Thyroid gland (tissue), 4 donors: Measurements from ENCODE around the gene COA5. TPM values are rescaled to one million over a fixed set of nuclear protein-coding genes. Genes with fewer than 3 reads are reported as not detected.

Experiments used
- DNase-seq, 2 donors: peaks; one replicate each; pipeline ENCODE4 v3.0.0-alpha.2; 2019
- H3K27ac ChIP-seq, 3 donors: fragments of 200-600 bp; sonication (generic); 1 replicate in 2 of 3; 2 replicates in 1 of 3; pipeline ENCODE4 v1.5.1; 2016 to 2019; ENCODE audit warnings: mild to moderate bottlenecking in 1 of 3, moderate library complexity in 1 of 3
- H3K27me3 ChIP-seq: fragments of 200-600 bp; sonication (generic); one replicate; pipeline ENCODE4 v1.5.1; 2019
- H3K36me3 ChIP-seq, 2 donors: fragments of 200-600 bp; sonication (generic); one replicate each; pipeline ENCODE4 v1.5.1; 2016 to 2019
- H3K4me1 ChIP-seq, 2 donors: fragments of 200-600 bp; sonication (generic); one replicate each; pipeline ENCODE4 v1.5.1; 2017 to 2019
- H3K4me3 ChIP-seq, 3 donors: fragments of 200-600 bp; sonication (generic); replicated peaks in 1 of 3; 1 replicate in 2 of 3; 2 replicates in 1 of 3; pipeline ENCODE4 v1.5.1; 2016; ENCODE audit warnings: mild to moderate bottlenecking in 1 of 3
- H3K9me3 ChIP-seq: fragments of 200-600 bp; sonication (generic); one replicate; pipeline ENCODE4 v1.5.1; 2017
- CTCF ChIP-seq, 6 experiments: fragments of 200-600 bp in 3 of 6; fragments of 450-650 bp in 3 of 6; sonication (generic) in 3 of 6; IDR thresholded peaks; one replicate each; pipeline ENCODE4 v1.5.1; 2016 to 2019; ENCODE audit warnings: antibody characterized with exemption in 6 of 6, mild to moderate bottlenecking in 2 of 6, inconsistent platforms in 1 of 6, moderate library complexity in 1 of 6
- POLR2A ChIP-seq, 2 donors: fragments of 450-650 bp; IDR thresholded peaks; one replicate each; pipeline ENCODE4 v1.6.1; 2017; ENCODE audit warnings: antibody characterized with exemption in 2 of 2, mild to moderate bottlenecking in 2 of 2, moderate library complexity in 1 of 2
- WGBS, 2 donors: methylation state at CpG; one replicate each; pipeline ENCODE4 v1.1.5; 2017; 5-methylcytosine and 5-hydroxymethylcytosine counted together
- intact Hi-C: fragments of 100-400 bp; cut with DNase I; formaldehyde crosslinking; loops from one replicate; pipeline ENCODE4 v1.15.1; 2023
- total RNA-seq, 4 donors: library from RNA; depleted of rRNA; stranded (reverse); fragments of >200 nt; gene quantifications; one replicate each; pipeline ENCODE4 v1.2.3, GENCODE V29; 2016

Gene COA5
- total RNA-seq, 4 donors from 2014 or later, result 51.5 to 68.3 (median 55.1) TPM

- 90 to 93% methylated on average over 15 of the region's 15 CpGs for WGBS, 2 donors
- H3K36me3 ChIP-seq, result peaks cover 10 to 24% of the 10 kb centered on the region in 2 donors
- no peaks in the 10 kb centered on the region for H3K27me3 ChIP-seq
- DNase-seq, result no peak
- H3K9me3 ChIP-seq, result no peaks in the 10 kb centered on the region
- intact Hi-C loops, result loop anchor here (10.0 kb wide), 1 partner anchor 158 kb away; no protein-coding TSS in a partner anchor
- H3K27ac ChIP-seq, result no peak overlapping the region
- TF ChIP-seq POLR2A (IDR thresholded peaks at IDR 0.05) (no peak), CTCF (IDR thresholded peaks at IDR 0.05) (no peak)
- H3K4me3 ChIP-seq, result no peak overlapping the region
- H3K4me1 ChIP-seq, result no peaks in the 10 kb centered on the region
These were observed 35.6 kb downstream of the COA5 start for GRCh38 chr2:98572676-98573075.

- 80 to 90% methylated on average over 5 of the region's 5 CpGs for WGBS, 2 donors
- H3K36me3 ChIP-seq, result peaks cover 6 to 20% of the 10 kb centered on the region in 2 donors
These were observed 36.1 kb downstream of the COA5 start for GRCh38 chr2:98572211-98572610.

GRCh38 chr2:98571796-98572195 lies 36.5 kb downstream of the COA5 start:
- peaks cover 5 to 18% of the 10 kb centered on the region in 2 donors for H3K36me3 ChIP-seq
- intact Hi-C loops, result loop anchor here (10.0 kb wide), 1 partner anchor 157 kb away; no protein-coding TSS in a partner anchor

More at GRCh38 chr2:98572211-98572610, 36.1 kb downstream of the COA5 start:
- H3K9me3 ChIP-seq, result no peaks in the 10 kb centered on the region
- H3K27ac ChIP-seq, result no peak overlapping the region
- no peak for DNase-seq
- H3K4me3 ChIP-seq, result no peak overlapping the region
- intact Hi-C loops, result loop anchor here (10.0 kb wide), 1 partner anchor 157 kb away; no protein-coding TSS in a partner anchor
- H3K4me1 ChIP-seq, result no peaks in the 10 kb centered on the region
- TF ChIP-seq CTCF (IDR thresholded peaks at IDR 0.05) (no peak), POLR2A (IDR thresholded peaks at IDR 0.05) (no peak)
- H3K27me3 ChIP-seq, result no peaks in the 10 kb centered on the region

GRCh38 chr2:98571121-98571701 lies 37.1 kb downstream of the COA5 start:
- no peak for DNase-seq
- H3K4me1 ChIP-seq, result no peaks in the 10 kb centered on the region
- no peak overlapping the region for H3K27ac ChIP-seq
- no peak overlapping the region for H3K4me3 ChIP-seq
- intact Hi-C loops, result loop anchor here (10.0 kb wide), 1 partner anchor 156 kb away; no protein-coding TSS in a partner anchor
- peaks cover 5 to 21% of the 10 kb centered on the region in 2 donors for H3K36me3 ChIP-seq
- no peak for TF ChIP-seq CTCF (IDR thresholded peaks at IDR 0.05)
- TF ChIP-seq POLR2A (IDR thresholded peaks at IDR 0.05), result no peak
- no peaks in the 10 kb centered on the region for H3K9me3 ChIP-seq
- H3K27me3 ChIP-seq, result no peaks in the 10 kb centered on the region
- 90 to 95% methylated on average over 13 of the region's 13 CpGs for WGBS, 2 donors

More at GRCh38 chr2:98571796-98572195, 36.5 kb downstream of the COA5 start:
- Histone ChIP-seq H3K4me3 (no peak overlapping the region), H3K27me3 (no peaks in the 10 kb centered on the region), H3K9me3 (no peaks in the 10 kb centered on the region), H3K4me1 (no peaks in the 10 kb centered on the region), H3K27ac (no peak overlapping the region)
- TF ChIP-seq CTCF (IDR thresholded peaks at IDR 0.05) (no peak), POLR2A (IDR thresholded peaks at IDR 0.05) (no peak)
- no peak for DNase-seq
- WGBS, 2 donors, result 97 to 98% methylated on average over 9 of the region's 9 CpGs

- peaks cover 12 to 29% of the 10 kb centered on the region in 2 donors for H3K36me3 ChIP-seq
- H3K27me3 ChIP-seq, result no peaks in the 10 kb centered on the region
- H3K4me1 ChIP-seq, result no peaks in the 10 kb centered on the region
- H3K9me3 ChIP-seq, result no peaks in the 10 kb centered on the region
- TF ChIP-seq POLR2A (IDR thresholded peaks at IDR 0.05) (no peak), CTCF (IDR thresholded peaks at IDR 0.05) (no peak)
- H3K27ac ChIP-seq, result no peak overlapping the region
- intact Hi-C loops, result loop anchor here (10.0 kb wide), 1 partner anchor 156 kb away; no protein-coding TSS in a partner anchor
- H3K4me3 ChIP-seq, result no peak overlapping the region
- 93 to 95% methylated on average over 5 of the region's 5 CpGs for WGBS, 2 donors
- DNase-seq, result no peak
These were observed 38.0 kb downstream of the COA5 start for GRCh38 chr2:98570356-98570755.
